ENCODE results near the gene FLVCR2.
A peak's percentile ranks its signal among the peaks of the same experiment; 100 is the strongest.
"Not testable (repeated sequence)": the region's sequence is repeated elsewhere in the genome, so short reads cannot be mapped to it uniquely, and the experiment has no call there.

Gene FLVCR2

DNA sequence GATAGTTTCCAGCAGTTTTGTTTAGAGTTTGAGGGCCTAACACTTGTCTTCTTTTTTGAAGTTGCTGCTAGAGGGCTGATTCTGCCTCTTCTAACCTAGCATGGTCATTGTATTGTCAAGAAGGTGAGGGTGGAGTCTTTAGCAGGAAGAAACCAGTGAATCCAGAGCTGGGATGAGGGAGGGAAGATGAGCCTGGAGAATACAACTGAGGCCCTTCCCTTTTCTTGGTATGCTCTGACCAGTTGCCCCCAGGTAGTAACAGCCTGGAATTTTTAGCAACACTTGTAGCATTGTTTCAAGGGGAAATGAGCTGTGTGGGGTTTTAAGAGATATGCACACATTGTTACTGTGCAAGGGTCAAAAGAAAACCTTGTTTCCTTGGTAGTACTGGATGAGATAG lies 9.0 kb downstream of the FLVCR2 start:
- FAIRE-seq (no peak), DNase-seq (ENCODE audit: extremely low spot score, insufficient read length, low read depth) (no peak)

DNA sequence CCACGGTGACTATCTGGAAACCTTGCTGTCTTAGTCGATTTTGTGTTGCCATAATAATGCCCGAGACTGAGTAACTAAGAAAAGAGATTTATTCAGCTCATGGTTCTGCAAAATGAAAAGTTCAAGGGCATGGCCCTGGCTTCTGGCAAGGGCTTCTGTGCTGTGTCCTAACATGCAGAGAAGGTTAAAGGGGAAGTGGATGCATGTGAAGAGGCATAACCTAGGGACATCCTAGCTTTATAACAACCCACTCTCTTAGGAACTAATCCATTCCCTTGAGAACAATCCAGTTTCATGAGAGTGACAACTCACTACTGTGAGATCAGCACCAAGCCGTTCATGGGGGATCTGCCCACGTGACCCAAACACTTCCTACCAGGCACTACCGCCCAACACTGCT lies 11.5 kb downstream of the FLVCR2 start:
- no peak for FAIRE-seq
- DNase-seq (ENCODE audit: extremely low spot score, insufficient read length, low read depth) = no peak

DNA sequence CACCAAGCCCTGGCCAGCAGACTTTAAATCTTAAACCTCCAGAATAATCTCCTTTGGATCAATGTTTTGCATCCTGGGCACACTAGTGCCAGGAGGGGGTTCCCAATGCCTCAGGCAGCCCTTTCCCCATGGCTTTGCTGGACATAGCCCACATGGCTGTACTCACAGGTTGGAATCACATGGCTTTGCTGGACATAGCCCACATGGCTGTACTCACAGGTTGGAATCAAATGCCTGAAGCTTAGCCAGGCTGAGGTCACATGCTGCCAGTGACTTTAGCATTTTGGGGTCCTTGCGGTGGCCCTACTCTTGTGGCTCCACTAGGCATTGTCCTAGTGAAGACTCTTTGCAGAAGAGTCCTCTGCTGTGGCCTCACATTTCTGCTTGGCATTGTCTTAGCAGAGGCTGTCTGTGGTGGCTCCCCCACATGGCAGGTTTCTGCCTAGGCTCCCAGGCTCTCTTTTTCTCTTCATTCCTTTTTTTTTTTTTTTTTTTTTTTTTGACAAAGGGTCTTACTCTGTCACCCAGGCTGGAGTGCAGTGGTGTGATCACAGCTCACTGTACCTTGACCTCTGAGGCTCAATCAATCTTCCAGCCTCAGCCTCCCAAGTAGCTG lies 13.0 kb downstream of the FLVCR2 start:
- DNase-seq (ENCODE audit: extremely low spot score, insufficient read length, low read depth) = no peak
- no peak for FAIRE-seq

GRCh38 chr14:75591987-75592575 lies 13.7 kb downstream of the FLVCR2 start:
- no peak for FAIRE-seq
- no peak for DNase-seq (ENCODE audit: extremely low spot score, insufficient read length, low read depth)

DNA sequence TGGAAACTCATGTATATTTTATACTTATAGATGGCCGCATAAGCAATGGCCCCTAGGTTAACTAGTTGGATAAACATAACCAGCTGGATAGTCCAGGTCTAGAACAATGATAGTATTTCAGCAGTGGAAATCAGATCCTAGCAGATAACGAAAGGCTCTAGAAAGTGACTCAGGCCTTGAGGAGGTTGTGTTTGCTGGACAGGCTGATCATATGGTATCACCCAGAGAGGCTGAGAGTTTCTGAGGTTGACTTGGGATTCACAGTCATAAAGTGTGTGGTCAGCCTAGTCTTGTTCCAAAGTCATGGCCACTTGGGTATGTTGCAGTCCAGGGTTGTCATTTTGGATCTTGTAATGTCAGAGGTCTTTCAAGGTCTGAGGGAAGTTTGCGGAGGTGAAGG lies 16.8 kb downstream of the FLVCR2 start:
- no peak for DNase-seq (ENCODE audit: extremely low spot score, insufficient read length, low read depth)
- FAIRE-seq = no peak

DNA sequence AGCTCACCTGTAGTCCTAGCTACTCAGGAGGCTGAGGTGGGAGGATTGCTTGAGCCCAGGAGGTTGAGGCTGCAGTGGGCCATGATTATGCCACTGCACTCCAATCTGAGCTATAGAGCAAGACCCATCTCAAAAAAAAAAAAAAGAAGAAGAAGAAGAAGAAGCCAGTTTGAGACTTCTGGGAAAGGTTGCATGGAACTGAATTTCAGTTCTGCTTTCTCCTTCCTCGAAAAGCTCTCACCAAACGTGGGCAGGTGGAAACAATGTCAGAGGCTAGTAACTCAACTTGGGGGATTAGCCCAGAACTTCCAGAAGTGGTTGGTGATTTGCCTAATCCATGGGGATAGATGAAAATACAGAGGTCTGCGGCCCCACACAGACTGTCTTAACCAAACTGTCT lies 18.7 kb downstream of the FLVCR2 start:
- FAIRE-seq = no peak
- DNase-seq (ENCODE audit: extremely low spot score, insufficient read length, low read depth) = no peak

GRCh38 chr14:75600100-75600499 lies 21.7 kb downstream of the FLVCR2 start:
- DNase-seq (ENCODE audit: extremely low spot score, insufficient read length, low read depth); FAIRE-seq: not testable (repeated sequence)

- not testable (repeated sequence) for DNase-seq (ENCODE audit: extremely low spot score, insufficient read length, low read depth); FAIRE-seq
Observed at GRCh38 chr14:75601061-75601460, 22.6 kb downstream of the FLVCR2 start.

GRCh38 chr14:75602503-75602902 lies 24.1 kb downstream of the FLVCR2 start:
- FAIRE-seq (peak; percentile 48), DNase-seq (ENCODE audit: extremely low spot score, insufficient read length, low read depth) (no peak)

GRCh38 chr14:75604979-75605851 lies 26.8 kb downstream of the FLVCR2 start:
- no peak for DNase-seq (ENCODE audit: extremely low spot score, insufficient read length, low read depth)
- no peak for FAIRE-seq

DNA sequence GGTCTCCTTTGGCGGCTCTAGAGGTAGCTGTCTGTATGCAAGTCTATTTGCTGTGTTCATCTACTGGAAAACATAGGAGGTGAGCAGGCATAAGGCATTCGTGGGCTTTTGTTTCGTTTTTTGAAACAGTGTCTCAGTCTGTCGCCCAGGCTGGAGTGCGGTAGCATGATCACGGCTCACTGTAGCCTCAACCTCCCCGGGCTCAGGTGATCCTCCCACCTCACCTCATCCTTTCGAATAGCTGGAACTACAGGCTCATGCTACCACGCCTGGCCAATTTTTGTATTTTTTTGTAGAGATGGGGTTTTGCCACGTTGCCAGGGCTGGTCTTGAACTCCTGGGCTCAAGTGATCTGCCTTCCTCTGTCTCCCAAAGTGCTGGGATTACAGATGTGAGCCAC lies 27.5 kb downstream of the FLVCR2 start:
- no peak for DNase-seq (ENCODE audit: extremely low spot score, insufficient read length, low read depth)
- no peak for FAIRE-seq

- no peak for FAIRE-seq
Observed at GRCh38 chr14:75607044-75607443, 28.6 kb downstream of the FLVCR2 start.

DNA sequence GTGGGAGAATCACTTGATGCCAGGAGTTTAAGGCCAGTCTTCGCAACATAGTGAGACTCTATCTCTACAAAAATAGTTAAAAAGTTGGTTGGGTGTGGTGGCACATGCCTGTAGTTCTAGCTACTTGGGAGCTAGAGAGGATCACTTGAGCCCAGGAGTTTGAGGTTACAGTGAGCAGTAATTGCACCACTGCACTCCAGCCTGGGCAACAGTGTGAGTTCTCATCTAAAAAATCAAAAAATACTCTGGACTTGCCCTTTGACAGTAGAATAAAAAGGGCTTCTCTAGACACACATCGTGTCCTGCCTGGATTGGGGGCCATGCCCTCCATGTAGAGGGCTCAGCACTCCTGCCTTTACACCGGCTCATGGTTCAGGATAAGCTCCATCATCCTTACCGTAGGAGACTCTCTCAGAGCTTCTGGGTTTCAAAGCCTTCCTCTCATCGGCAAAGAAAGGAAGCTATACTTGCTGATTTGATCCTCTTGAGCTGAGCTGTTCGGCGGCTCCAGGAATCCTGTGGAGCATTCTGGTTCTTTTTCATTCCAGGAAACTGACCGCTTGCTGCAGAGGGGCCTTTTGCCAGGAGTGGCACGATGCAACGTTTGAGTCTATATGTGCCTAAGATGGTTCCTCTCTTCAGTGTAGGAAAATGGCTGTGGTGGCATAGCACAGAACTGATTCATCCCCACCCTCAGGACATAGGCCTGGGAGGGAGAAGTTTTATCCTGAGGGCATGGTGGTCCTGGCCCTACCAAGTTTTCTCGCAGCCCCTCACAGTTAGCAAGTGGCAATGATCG lies 29.6 kb downstream of the FLVCR2 start:
- no peak for FAIRE-seq

More at GRCh38 chr14:75607044-75607443, 28.6 kb downstream of the FLVCR2 start:
- no peak for DNase-seq (ENCODE audit: extremely low spot score, insufficient read length, low read depth)

GRCh38 chr14:75609116-75609515 lies 30.7 kb downstream of the FLVCR2 start:
- DNase-seq (ENCODE audit: extremely low spot score, insufficient read length, low read depth) (no peak), FAIRE-seq (no peak)

More for the DNA sequence above, 29.6 kb downstream of the FLVCR2 start:
- no peak for DNase-seq (ENCODE audit: extremely low spot score, insufficient read length, low read depth)

- DNase-seq (ENCODE audit: extremely low spot score, insufficient read length, low read depth) (no peak), FAIRE-seq (no peak)
Observed at GRCh38 chr14:75609606-75610475, 31.4 kb downstream of the FLVCR2 start.

DNA sequence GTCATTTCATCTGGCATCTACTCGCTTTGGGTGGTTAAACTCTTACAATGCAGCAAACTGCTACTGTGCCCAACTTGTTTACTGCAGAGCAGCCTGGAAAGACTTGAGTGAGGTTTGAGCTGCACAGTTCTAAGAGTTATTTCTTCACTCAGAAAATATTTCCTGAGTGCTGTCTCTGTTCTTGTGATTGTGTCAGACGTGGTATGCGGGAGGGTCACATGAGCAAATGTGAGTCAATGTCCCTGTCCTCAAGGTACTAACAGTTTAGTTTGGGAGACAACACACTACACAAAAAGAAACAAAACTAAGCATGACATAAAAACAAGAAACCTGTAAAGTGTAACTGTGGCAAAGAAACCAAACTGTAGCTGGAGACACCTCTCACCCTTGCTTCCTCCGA lies 32.4 kb downstream of the FLVCR2 start:
- DNase-seq (ENCODE audit: extremely low spot score, insufficient read length, low read depth) (no peak), FAIRE-seq (no peak)

DNA sequence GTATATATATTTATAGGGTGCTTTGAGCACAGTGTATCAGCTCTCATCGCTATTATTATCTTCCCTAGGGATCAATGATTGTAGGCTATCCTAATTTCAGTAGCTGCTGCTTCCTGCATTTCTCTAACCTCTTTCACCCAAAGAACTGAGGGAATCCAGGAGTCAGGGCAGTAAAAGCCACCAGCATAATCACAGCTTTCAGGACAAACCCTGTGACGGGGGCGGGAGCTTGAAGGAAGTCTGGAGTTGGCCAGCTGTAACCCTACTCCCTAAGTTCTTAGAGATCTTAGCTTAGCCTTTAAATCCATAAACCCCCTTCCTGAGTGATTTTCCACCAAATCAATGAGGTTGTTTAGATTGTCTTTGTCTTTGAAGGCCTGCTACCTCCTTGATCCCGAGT lies 33.7 kb downstream of the FLVCR2 start:
- no peak for FAIRE-seq

GRCh38 chr14:75614179-75614578 lies 35.8 kb downstream of the FLVCR2 start:
- DNase-seq (ENCODE audit: extremely low spot score, insufficient read length, low read depth) (no peak), FAIRE-seq (no peak)

More for the DNA sequence above, 33.7 kb downstream of the FLVCR2 start:
- DNase-seq (ENCODE audit: extremely low spot score, insufficient read length, low read depth) = no peak

GRCh38 chr14:75615200-75615599 lies 36.8 kb downstream of the FLVCR2 start:
- DNase-seq (ENCODE audit: extremely low spot score, insufficient read length, low read depth) (peak; percentile 17), FAIRE-seq (peak; percentile 63)

Data from GM18507 (cell line).